Inflammatory macrophage (primary cell): ENCODE measurements around the gene PIAS1.
"Not testable (repeated sequence)": the region's sequence is repeated elsewhere in the genome, so short reads cannot be mapped to it uniquely, and the experiment has no call there.

Experiments used
- DNase-seq, 2 donors: peaks; one replicate each; pipeline ENCODE4 v3.0.0-alpha.2; 2020 to 2022

Gene PIAS1

GRCh38 chr15:68220489-68220888 is 166.4 kb downstream of the PIAS1 start:
- no peak for DNase-seq

GRCh38 chr15:68220967-68221366 is 166.9 kb downstream of the PIAS1 start:
- DNase-seq = no peak

GRCh38 chr15:68221530-68222431 is 167.7 kb downstream of the PIAS1 start:
- DNase-seq = not testable (repeated sequence)

GRCh38 chr15:68222432-68222743 is 168.3 kb downstream of the PIAS1 start:
- DNase-seq = not testable (repeated sequence)

- DNase-seq = no peak
Observed at GRCh38 chr15:68223171-68223570, 169.1 kb downstream of the PIAS1 start.

GRCh38 chr15:68224108-68224507 is 170.0 kb downstream of the PIAS1 start:
- DNase-seq = no peak

- no peak for DNase-seq
Observed at GRCh38 chr15:68224546-68225250, 170.6 kb downstream of the PIAS1 start.

GRCh38 chr15:68225442-68225841 is 171.3 kb downstream of the PIAS1 start:
- not testable (repeated sequence) for DNase-seq

- no peak for DNase-seq
Observed at GRCh38 chr15:68227643-68228142, 173.6 kb downstream of the PIAS1 start.

GRCh38 chr15:68228143-68228970 is 174.2 kb downstream of the PIAS1 start:
- peak; percentile 14 to 33 for DNase-seq

GRCh38 chr15:68228971-68229385 is 174.9 kb downstream of the PIAS1 start:
- no peak for DNase-seq

- DNase-seq = peak; percentile 78 to 89
Observed at GRCh38 chr15:68229386-68230156, 175.5 kb downstream of the PIAS1 start, which contains the start of gene CLN6. Gene CLN6, minus strand, starts transcription at chr15:68229728. Its CDS starts 144 bp downstream, at chr15:68229584.

- no peak for DNase-seq
Observed at GRCh38 chr15:68230157-68231100, 176.3 kb downstream of the PIAS1 start.

- no peak for DNase-seq
Observed at GRCh38 chr15:68231102-68231818, 177.1 kb downstream of the PIAS1 start.

GRCh38 chr15:68232449-68232848 is 178.3 kb downstream of the PIAS1 start:
- peak; percentile 67 to 71 for DNase-seq

- DNase-seq = peak; percentile 21 to 71
Observed at GRCh38 chr15:68232937-68233336, 178.8 kb downstream of the PIAS1 start.

- DNase-seq = no peak
Observed at GRCh38 chr15:68234060-68234459, 179.9 kb downstream of the PIAS1 start.

GRCh38 chr15:68234520-68234919 is 180.4 kb downstream of the PIAS1 start:
- not testable (repeated sequence) for DNase-seq

- no peak for DNase-seq
Observed at GRCh38 chr15:68235022-68235421, 180.9 kb downstream of the PIAS1 start.

GRCh38 chr15:68239025-68239424 is 184.9 kb downstream of the PIAS1 start:
- no peak for DNase-seq
